HepG2 (cell line): ENCODE measurements around the gene ASXL1. TPM values are rescaled to one million over a fixed set of nuclear protein-coding genes. Genes with fewer than 3 reads are reported as not detected.
A peak's percentile ranks its signal among the peaks of the same experiment; 100 is the strongest.

ENCODE experiments used
- ELF4 ChIP-seq: sonication (generic); formaldehyde crosslinking; IDR thresholded peaks from 2 replicates; pipeline ENCODE4 v1.5.0; 2020; ENCODE audit warnings: missing genetic modification reagents, mild to moderate bottlenecking, moderate library complexity, borderline replicate concordance
- ETS1 ChIP-seq: sonication (generic); formaldehyde crosslinking; IDR thresholded peaks from 2 replicates; pipeline ENCODE4 v1.4.0; 2020; ENCODE audit warnings: missing genetic modification reagents
- HNRNPK ChIP-seq: fragments of 200-400 bp; formaldehyde crosslinking; IDR thresholded peaks from 2 replicates; pipeline ENCODE4 v1.6.1; 2018; ENCODE audit warnings: low read length, low read depth, moderate library complexity, mild to moderate bottlenecking; ENCODE audit not compliant: poor library complexity, severe bottlenecking
- HOXA5 ChIP-seq: sonication (generic); formaldehyde crosslinking; IDR thresholded peaks from 2 replicates; pipeline ENCODE4 v1.4.0; 2020; ENCODE audit warnings: missing genetic modification reagents
- LCORL ChIP-seq, 2 experiments: fragments of 450-650 bp in 1 of 2; sonication (generic) in 1 of 2; formaldehyde crosslinking in 1 of 2; IDR thresholded peaks; 2 replicates each; pipeline versions ENCODE4 v1.5.0 to v1.6.1; 2017 to 2020; ENCODE audit warnings: antibody characterized with exemption in 1 of 2, missing genetic modification reagents in 1 of 2
- MED8 ChIP-seq: sonication (generic); formaldehyde crosslinking; IDR thresholded peaks from 2 replicates; pipeline ENCODE4 v1.8.1; 2023; ENCODE audit warnings: mild to moderate bottlenecking, missing genetic modification reagents; ENCODE audit not compliant: insufficient replicate concordance
- MIXL1 ChIP-seq: IDR thresholded peaks from 2 replicates; pipeline ENCODE4 v1.6.1; 2016
- MTF2 ChIP-seq: sonication (generic); formaldehyde crosslinking; IDR thresholded peaks from 2 replicates; pipeline ENCODE4 v1.5.0; 2020; ENCODE audit warnings: missing genetic modification reagents, borderline replicate concordance
- PHF21A ChIP-seq: sonication (generic); formaldehyde crosslinking; IDR thresholded peaks from 2 replicates; pipeline ENCODE4 v1.5.0; 2020; ENCODE audit warnings: mild to moderate bottlenecking, missing genetic modification reagents
- PRPF4 ChIP-seq: fragments of 200-400 bp; formaldehyde crosslinking; IDR thresholded peaks from 2 replicates; pipeline ENCODE4 v1.6.1; 2016; ENCODE audit warnings: low read length, low read depth; ENCODE audit not compliant: poor library complexity, severe bottlenecking
- RAD21 ChIP-seq: fragments of 450-650 bp; formaldehyde crosslinking; IDR thresholded peaks from 2 replicates; pipeline ENCODE4 v1.5.0; 2020; ENCODE audit warnings: mild to moderate bottlenecking
- SAP130 ChIP-seq: IDR thresholded peaks from 2 replicates; pipeline ENCODE4 v1.6.1; 2016; ENCODE audit warnings: low read depth
- SMARCC2 ChIP-seq: fragments of 450-650 bp; IDR thresholded peaks from 2 replicates; pipeline ENCODE4 v1.6.1; 2017; ENCODE audit warnings: antibody characterized with exemption, mild to moderate bottlenecking
- TP53 ChIP-seq: sonication (generic); formaldehyde crosslinking; conservative IDR thresholded peaks from 2 replicates; pipeline ENCODE4 v1.4.0; 2020; ENCODE audit warnings: missing genetic modification reagents
- YY1 ChIP-seq: IDR thresholded peaks from 2 replicates; pipeline ENCODE4 v1.6.1; 2011; ENCODE audit warnings: low read length, low read depth, moderate library complexity, mild to moderate bottlenecking; ENCODE audit not compliant: insufficient read depth, insufficient replicate concordance
- ZBTB10 ChIP-seq: sonication (generic); formaldehyde crosslinking; IDR thresholded peaks from 2 replicates; pipeline ENCODE4 v1.4.0; 2020; ENCODE audit warnings: missing genetic modification reagents, borderline replicate concordance
- ZNF224 ChIP-seq: sonication (generic); formaldehyde crosslinking; IDR thresholded peaks from 2 replicates; pipeline ENCODE4 v1.5.0; 2020; ENCODE audit warnings: mild to moderate bottlenecking, missing genetic modification reagents
- ZNF253 ChIP-seq: sonication (generic); formaldehyde crosslinking; IDR thresholded peaks from 2 replicates; pipeline ENCODE4 v1.8.0; 2022; ENCODE audit warnings: mild to moderate bottlenecking, missing genetic modification reagents, borderline replicate concordance
- ZNF274 ChIP-seq: sonication (generic); formaldehyde crosslinking; IDR thresholded peaks from 2 replicates; pipeline ENCODE4 v1.5.1; 2020; ENCODE audit warnings: mild to moderate bottlenecking, missing genetic modification reagents
- ZNF331 ChIP-seq: sonication (generic); formaldehyde crosslinking; IDR thresholded peaks from 2 replicates; pipeline ENCODE4 v1.4.0; 2020; ENCODE audit warnings: missing genetic modification reagents
- ZNF432 ChIP-seq: sonication (generic); formaldehyde crosslinking; IDR thresholded peaks from 2 replicates; pipeline ENCODE4 v1.5.0; 2020; ENCODE audit warnings: missing genetic modification reagents, mild to moderate bottlenecking, borderline replicate concordance
- ZNF484 ChIP-seq: sonication (generic); formaldehyde crosslinking; IDR thresholded peaks from 2 replicates; pipeline ENCODE4 v1.5.1; 2020; ENCODE audit warnings: mild to moderate bottlenecking, low read depth, missing genetic modification reagents, borderline replicate concordance
- ZNF720 ChIP-seq: sonication (generic); formaldehyde crosslinking; IDR thresholded peaks from 2 replicates; pipeline ENCODE4 v1.4.0; 2020; ENCODE audit warnings: missing genetic modification reagents
- ZNF850 ChIP-seq: sonication (generic); formaldehyde crosslinking; conservative IDR thresholded peaks from 2 replicates; pipeline ENCODE4 v1.9.0; 2021; ENCODE audit warnings: mild to moderate bottlenecking, missing genetic modification reagents
- polyA plus RNA-seq, 8 experiments: library from polyadenylated mRNA; depleted of rRNA in 3 of 8; stranded (reverse) in 7 of 8; unstranded in 1 of 8; fragments of >200 nt; fragmentation: Illumina TruSeq in 4 of 8; extraction: Trizol in 4 of 8; gene quantifications; 2 replicates each; pipeline versions ENCODE4 v1.2.1 to v1.2.3, GENCODE V29; 2011 to 2016; ENCODE audit warnings: low read depth in 4 of 8, missing spikeins in 1 of 8, mixed read lengths in 1 of 8; ENCODE audit not compliant: insufficient read depth in 1 of 8
- total RNA-seq, 5 experiments: library from RNA; depleted of rRNA; stranded (reverse); fragments of >200 nt; fragmentation: Illumina TruSeq; extraction: Trizol; gene quantifications; 2 replicates each; pipeline ENCODE4 v1.2.3, GENCODE V29; 2016; ENCODE audit warnings: low read depth in 1 of 5
- TF ChIP-seq, protein P1 (sequence below): sonication (generic); formaldehyde crosslinking; IDR thresholded peaks from 2 replicates; pipeline ENCODE4 v1.4.0; 2020; ENCODE audit warnings: missing genetic modification reagents, borderline replicate concordance

The ASXL1 gene
- total and polyA plus RNA-seq, 2 of the 13 experiments (the other 11 are each of a cell fraction or from before 2014, with no cell fraction given), result 62.1 to 74.8 TPM

GRCh38 chr20:32473231-32474008, 115.3 kb downstream of the ASXL1 start (continued):
- TF ChIP-seq MED8 (no peak), ZNF484 (CRISPR knock-in tag) (no peak), PHF21A (peak; percentile 99), SMARCC2 (no peak), ZNF253 (CRISPR knock-in tag) (0 out of 2 replicates have a peak, but pooled peaks have one; percentile 11), PRPF4 (no peak), ZBTB10 (peak; percentile 100), YY1 (no peak), ZNF720 (no peak), ELF4 (CRISPR knock-in tag) (no peak), MIXL1 (CRISPR knock-in tag) (peak; percentile 94), MTF2 (CRISPR knock-in tag) (no peak), SAP130 (CRISPR knock-in tag) (peak; percentile 92), LCORL (IDR thresholded peaks at IDR 0.05) (peak; percentile 89), LCORL (CRISPR knock-in tag; IDR thresholded peaks at IDR 0.05) (peak; percentile 100), HOXA5 (peak; percentile 75; the same call in 1 of the 2 replicates), ZNF432 (CRISPR knock-in tag) (no peak), ETS1 (CRISPR knock-in tag) (no peak), ZNF850 (CRISPR knock-in tag) (no peak), TP53 (CRISPR knock-in tag) (no peak), HNRNPK (no peak), RAD21 (CRISPR knock-in tag) (peak; percentile 26; the same call in 1 of the 2 replicates), ZNF274 (CRISPR knock-in tag) (no peak; the same call in 1 of the 2 replicates), ZNF224 (no peak), ZNF331 (CRISPR knock-in tag) (0 out of 2 replicates have a peak, but pooled peaks have one; percentile 44)
- TF ChIP-seq, protein P1, sequence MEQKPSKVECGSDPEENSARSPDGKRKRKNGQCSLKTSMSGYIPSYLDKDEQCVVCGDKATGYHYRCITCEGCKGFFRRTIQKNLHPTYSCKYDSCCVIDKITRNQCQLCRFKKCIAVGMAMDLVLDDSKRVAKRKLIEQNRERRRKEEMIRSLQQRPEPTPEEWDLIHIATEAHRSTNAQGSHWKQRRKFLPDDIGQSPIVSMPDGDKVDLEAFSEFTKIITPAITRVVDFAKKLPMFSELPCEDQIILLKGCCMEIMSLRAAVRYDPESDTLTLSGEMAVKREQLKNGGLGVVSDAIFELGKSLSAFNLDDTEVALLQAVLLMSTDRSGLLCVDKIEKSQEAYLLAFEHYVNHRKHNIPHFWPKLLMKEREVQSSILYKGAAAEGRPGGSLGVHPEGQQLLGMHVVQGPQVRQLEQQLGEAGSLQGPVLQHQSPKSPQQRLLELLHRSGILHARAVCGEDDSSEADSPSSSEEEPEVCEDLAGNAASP, result peak; percentile 72; the same call in 1 of the 2 replicates
